H1 (cell line): ENCODE results near the gene RSU1. TPM values are rescaled to one million over a fixed set of nuclear protein-coding genes. Genes with fewer than 3 reads are reported as not detected.

ENCODE experiments used
- CBX8 ChIP-seq: fragments of 300-800, 300-1000 bp; sonication (generic); IDR thresholded peaks from 2 replicates; pipeline ENCODE4 v1.7.1; 2016; ENCODE audit warnings: low read depth, low read length, borderline replicate concordance
- RNF2 ChIP-seq: fragments of 200-900, 300-1000 bp; sonication (generic); IDR thresholded peaks from 2 replicates; pipeline ENCODE4 v1.7.1; 2016; ENCODE audit warnings: borderline replicate concordance, low read depth, mild to moderate bottlenecking, antibody characterized with exemption, low read length; ENCODE audit not compliant: poor library complexity, severe bottlenecking; ENCODE audit errors: missing control alignments
- YY1 ChIP-seq: IDR thresholded peaks from 2 replicates; pipeline ENCODE4 v1.6.1; 2011; ENCODE audit warnings: low read depth, mild to moderate bottlenecking, low read length
- polyA plus RNA-seq, 7 experiments: library from polyadenylated mRNA; depleted of rRNA in 3 of 7; stranded (reverse) in 5 of 7; unstranded in 2 of 7; fragments of >200 nt in 5 of 7; fragments of 200-250 nt in 2 of 7; gene quantifications; 1 replicate in 5 of 7; 2 replicates in 1 of 7; 4 replicates in 1 of 7; pipeline versions ENCODE4 v1.2.1 to v1.2.3, GENCODE V29; 2011 to 2013; ENCODE audit warnings: missing spikeins in 2 of 7, mixed read lengths in 2 of 7
- total RNA-seq: library from RNA; stranded (reverse); fragmentation: NEBNext Ultra II Directional; extraction: Animal tissue kit (Norgen Biotek cat#: 25700); gene quantifications from 2 replicates; pipeline ENCODE4 v1.2.1, GENCODE V29; 2021
- TF ChIP-seq, protein P1 (sequence below): fragments of 300-600 bp; sonication (generic); IDR thresholded peaks from 2 replicates; pipeline ENCODE4 v1.7.1; 2012; ENCODE audit warnings: low read length, moderate library complexity, mild to moderate bottlenecking, inconsistent platforms; ENCODE audit not compliant: insufficient replicate concordance

Gene RSU1
- total and polyA plus RNA-seq, 2 of the 8 experiments (the other 6 are each of a cell fraction or from before 2014, with no cell fraction given), result 50.0 to 68.2 TPM

DNA sequence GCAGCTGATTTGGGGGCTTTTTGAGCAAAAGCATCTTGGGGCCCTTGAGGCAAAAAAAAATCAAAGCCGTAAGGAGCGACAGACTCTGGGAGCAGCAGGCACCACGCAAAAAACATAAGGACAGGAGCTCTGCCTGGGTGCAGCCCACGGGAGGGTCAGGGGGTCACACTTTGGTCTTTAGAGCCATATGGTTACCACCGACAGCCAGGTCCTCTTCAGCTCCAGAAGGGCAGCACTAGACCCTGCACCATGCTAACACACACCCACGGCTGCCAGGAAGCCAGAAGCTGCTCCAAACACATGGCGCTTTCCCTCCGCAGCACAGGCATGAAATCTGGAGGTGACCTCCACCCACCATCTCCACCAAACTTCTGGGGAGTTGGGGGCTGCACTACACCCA, 47.1 kb downstream of the RSU1 start (continued):
- TF ChIP-seq, protein P1, sequence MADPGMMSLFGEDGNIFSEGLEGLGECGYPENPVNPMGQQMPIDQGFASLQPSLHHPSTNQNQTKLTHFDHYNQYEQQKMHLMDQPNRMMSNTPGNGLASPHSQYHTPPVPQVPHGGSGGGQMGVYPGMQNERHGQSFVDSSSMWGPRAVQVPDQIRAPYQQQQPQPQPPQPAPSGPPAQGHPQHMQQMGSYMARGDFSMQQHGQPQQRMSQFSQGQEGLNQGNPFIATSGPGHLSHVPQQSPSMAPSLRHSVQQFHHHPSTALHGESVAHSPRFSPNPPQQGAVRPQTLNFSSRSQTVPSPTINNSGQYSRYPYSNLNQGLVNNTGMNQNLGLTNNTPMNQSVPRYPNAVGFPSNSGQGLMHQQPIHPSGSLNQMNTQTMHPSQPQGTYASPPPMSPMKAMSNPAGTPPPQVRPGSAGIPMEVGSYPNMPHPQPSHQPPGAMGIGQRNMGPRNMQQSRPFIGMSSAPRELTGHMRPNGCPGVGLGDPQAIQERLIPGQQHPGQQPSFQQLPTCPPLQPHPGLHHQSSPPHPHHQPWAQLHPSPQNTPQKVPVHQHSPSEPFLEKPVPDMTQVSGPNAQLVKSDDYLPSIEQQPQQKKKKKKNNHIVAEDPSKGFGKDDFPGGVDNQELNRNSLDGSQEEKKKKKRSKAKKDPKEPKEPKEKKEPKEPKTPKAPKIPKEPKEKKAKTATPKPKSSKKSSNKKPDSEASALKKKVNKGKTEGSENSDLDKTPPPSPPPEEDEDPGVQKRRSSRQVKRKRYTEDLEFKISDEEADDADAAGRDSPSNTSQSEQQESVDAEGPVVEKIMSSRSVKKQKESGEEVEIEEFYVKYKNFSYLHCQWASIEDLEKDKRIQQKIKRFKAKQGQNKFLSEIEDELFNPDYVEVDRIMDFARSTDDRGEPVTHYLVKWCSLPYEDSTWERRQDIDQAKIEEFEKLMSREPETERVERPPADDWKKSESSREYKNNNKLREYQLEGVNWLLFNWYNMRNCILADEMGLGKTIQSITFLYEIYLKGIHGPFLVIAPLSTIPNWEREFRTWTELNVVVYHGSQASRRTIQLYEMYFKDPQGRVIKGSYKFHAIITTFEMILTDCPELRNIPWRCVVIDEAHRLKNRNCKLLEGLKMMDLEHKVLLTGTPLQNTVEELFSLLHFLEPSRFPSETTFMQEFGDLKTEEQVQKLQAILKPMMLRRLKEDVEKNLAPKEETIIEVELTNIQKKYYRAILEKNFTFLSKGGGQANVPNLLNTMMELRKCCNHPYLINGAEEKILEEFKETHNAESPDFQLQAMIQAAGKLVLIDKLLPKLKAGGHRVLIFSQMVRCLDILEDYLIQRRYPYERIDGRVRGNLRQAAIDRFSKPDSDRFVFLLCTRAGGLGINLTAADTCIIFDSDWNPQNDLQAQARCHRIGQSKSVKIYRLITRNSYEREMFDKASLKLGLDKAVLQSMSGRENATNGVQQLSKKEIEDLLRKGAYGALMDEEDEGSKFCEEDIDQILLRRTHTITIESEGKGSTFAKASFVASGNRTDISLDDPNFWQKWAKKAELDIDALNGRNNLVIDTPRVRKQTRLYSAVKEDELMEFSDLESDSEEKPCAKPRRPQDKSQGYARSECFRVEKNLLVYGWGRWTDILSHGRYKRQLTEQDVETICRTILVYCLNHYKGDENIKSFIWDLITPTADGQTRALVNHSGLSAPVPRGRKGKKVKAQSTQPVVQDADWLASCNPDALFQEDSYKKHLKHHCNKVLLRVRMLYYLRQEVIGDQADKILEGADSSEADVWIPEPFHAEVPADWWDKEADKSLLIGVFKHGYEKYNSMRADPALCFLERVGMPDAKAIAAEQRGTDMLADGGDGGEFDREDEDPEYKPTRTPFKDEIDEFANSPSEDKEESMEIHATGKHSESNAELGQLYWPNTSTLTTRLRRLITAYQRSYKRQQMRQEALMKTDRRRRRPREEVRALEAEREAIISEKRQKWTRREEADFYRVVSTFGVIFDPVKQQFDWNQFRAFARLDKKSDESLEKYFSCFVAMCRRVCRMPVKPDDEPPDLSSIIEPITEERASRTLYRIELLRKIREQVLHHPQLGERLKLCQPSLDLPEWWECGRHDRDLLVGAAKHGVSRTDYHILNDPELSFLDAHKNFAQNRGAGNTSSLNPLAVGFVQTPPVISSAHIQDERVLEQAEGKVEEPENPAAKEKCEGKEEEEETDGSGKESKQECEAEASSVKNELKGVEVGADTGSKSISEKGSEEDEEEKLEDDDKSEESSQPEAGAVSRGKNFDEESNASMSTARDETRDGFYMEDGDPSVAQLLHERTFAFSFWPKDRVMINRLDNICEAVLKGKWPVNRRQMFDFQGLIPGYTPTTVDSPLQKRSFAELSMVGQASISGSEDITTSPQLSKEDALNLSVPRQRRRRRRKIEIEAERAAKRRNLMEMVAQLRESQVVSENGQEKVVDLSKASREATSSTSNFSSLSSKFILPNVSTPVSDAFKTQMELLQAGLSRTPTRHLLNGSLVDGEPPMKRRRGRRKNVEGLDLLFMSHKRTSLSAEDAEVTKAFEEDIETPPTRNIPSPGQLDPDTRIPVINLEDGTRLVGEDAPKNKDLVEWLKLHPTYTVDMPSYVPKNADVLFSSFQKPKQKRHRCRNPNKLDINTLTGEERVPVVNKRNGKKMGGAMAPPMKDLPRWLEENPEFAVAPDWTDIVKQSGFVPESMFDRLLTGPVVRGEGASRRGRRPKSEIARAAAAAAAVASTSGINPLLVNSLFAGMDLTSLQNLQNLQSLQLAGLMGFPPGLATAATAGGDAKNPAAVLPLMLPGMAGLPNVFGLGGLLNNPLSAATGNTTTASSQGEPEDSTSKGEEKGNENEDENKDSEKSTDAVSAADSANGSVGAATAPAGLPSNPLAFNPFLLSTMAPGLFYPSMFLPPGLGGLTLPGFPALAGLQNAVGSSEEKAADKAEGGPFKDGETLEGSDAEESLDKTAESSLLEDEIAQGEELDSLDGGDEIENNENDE, result no peak
- TF ChIP-seq CBX8, result no peak
- TF ChIP-seq RNF2, result no peak
- TF ChIP-seq YY1, result no peak
- TF ChIP-seq, all 59 proteins: peak for 0
